A549 (cell line): ENCODE results near the gene NKAIN2. TPM values are rescaled to one million over a fixed set of nuclear protein-coding genes. Genes with fewer than 3 reads are reported as not detected.

ENCODE experiments used
- ATAC-seq, 2 experiments: fragments of 200-7000 bp in 1 of 2; fragments of >200 bp in 1 of 2; cut with Nextera tagmentation in 1 of 2; cut with Tn5 transposase in 1 of 2; 3 replicates each; pipeline versions ENCODE4 v1.8.0 to v1.9.1; 2018 to 2020; ENCODE audit warnings: mild to moderate bottlenecking in 1 of 2, moderate library complexity in 1 of 2
- CTCF ChIA-PET: fragments of 300-600 bp; sonication (Branson Sonifier 250); formaldehyde crosslinking; extraction: SDS; loops from one replicate; lab custom pipeline; 2021; ENCODE audit warnings: antibody characterized with exemption, inconsistent platforms; lab: Yijun Ruan, JAX
- POLR2A ChIA-PET: fragments of 350-600 bp; formaldehyde crosslinking; extraction: SDS; loops from one replicate; lab custom pipeline; 2021; ENCODE audit warnings: antibody characterized with exemption, inconsistent platforms; lab: Yijun Ruan, JAX
- DNase-seq, 2 experiments: peaks; one replicate each; pipeline versions ENCODE4 v3.0.0 to v3.0.0-alpha.2; 2011 to 2016; ENCODE audit warnings: low read depth in 1 of 2, low spot score in 1 of 2
- FAIRE-seq: peaks from 2 replicates; lab custom pipeline; 2011; peaks lifted over from hg19 to GRCh38; lab: Jason Lieb, UNC
- H3K27ac ChIP-seq, 2 experiments: fragments of >200 bp; sonication (Bioruptor Twin); formaldehyde crosslinking; 3 replicates each; pipeline ENCODE4 v1.5.1; 2016 to 2017
- H3K4me1 ChIP-seq: fragments of >200 bp; sonication (Bioruptor Twin); formaldehyde crosslinking; 3 replicates; pipeline ENCODE4 v1.6.1; 2016
- H3K4me2 ChIP-seq: fragments of >200 bp; sonication (Bioruptor Twin); formaldehyde crosslinking; 3 replicates; pipeline ENCODE4 v1.6.1; 2016
- H3K4me3 ChIP-seq: fragments of >200 bp; sonication (Bioruptor Twin); formaldehyde crosslinking; 3 replicates; pipeline ENCODE4 v1.5.1; 2016
- H3K9me3 ChIP-seq: fragments of >200 bp; sonication (Bioruptor Twin); formaldehyde crosslinking; 3 replicates; pipeline ENCODE4 v1.6.1; 2016
- BCL3 ChIP-seq: fragments of >200 bp; sonication (Bioruptor Twin); formaldehyde crosslinking; IDR thresholded peaks from 3 replicates; pipeline ENCODE4 v1.6.1; 2016
- CHD4 ChIP-seq: fragments of 200-600 bp; sonication (generic); IDR thresholded peaks from 2 replicates; pipeline ENCODE4 v1.6.1; 2016; ENCODE audit warnings: antibody characterized with exemption, mild to moderate bottlenecking, borderline replicate concordance
- CTCF ChIP-seq: fragments of >200 bp; sonication (Bioruptor Twin); formaldehyde crosslinking; IDR thresholded peaks from 3 replicates; pipeline ENCODE4 v1.5.1; 2016
- E2F6 ChIP-seq: IDR thresholded peaks from 2 replicates; pipeline ENCODE4 v1.6.1; 2012; ENCODE audit warnings: low read depth, borderline replicate concordance
- EHMT2 ChIP-seq: fragments of 200-600 bp; sonication (generic); IDR thresholded peaks from 2 replicates; pipeline ENCODE4 v1.6.1; 2016; ENCODE audit warnings: antibody characterized with exemption, low read depth, mild to moderate bottlenecking, moderate library complexity
- ELK1 ChIP-seq: fragments of 150-350 bp; IDR thresholded peaks from 2 replicates; pipeline ENCODE4 v1.6.1; 2014; ENCODE audit warnings: low read depth, mild to moderate bottlenecking, low read length
- FOSL2 ChIP-seq, 2 experiments: fragments of 450-650 bp in 1 of 2; fragments of >200 bp in 1 of 2; sonication (Bioruptor Twin) in 1 of 2; formaldehyde crosslinking; IDR thresholded peaks; 2 replicates each; pipeline versions ENCODE4 v1.5.0 to v1.6.1; 2016 to 2020; ENCODE audit warnings: mild to moderate bottlenecking in 1 of 2, moderate library complexity in 1 of 2
- GATA3 ChIP-seq: IDR thresholded peaks from 2 replicates; pipeline ENCODE4 v1.6.1; 2012; ENCODE audit warnings: borderline replicate concordance
- HES2 ChIP-seq: fragments of >200 bp; sonication (Bioruptor Twin); formaldehyde crosslinking; IDR thresholded peaks from 2 replicates; pipeline ENCODE4 v1.6.1; 2016
- HMGXB4 ChIP-seq: fragments of 250-450 bp; sonication (Bioruptor Pico); IDR thresholded peaks from 2 replicates; pipeline ENCODE4 v1.5.0; 2021; ENCODE audit warnings: mild to moderate bottlenecking, moderate library complexity, borderline replicate concordance
- HOXB5 ChIP-seq: fragments of 250-450 bp; sonication (Bioruptor Pico); IDR thresholded peaks from 2 replicates; pipeline ENCODE4 v1.5.0; 2020; ENCODE audit warnings: mild to moderate bottlenecking, moderate library complexity
- JUNB ChIP-seq: fragments of >200 bp; sonication (Bioruptor Twin); formaldehyde crosslinking; IDR thresholded peaks from 2 replicates; pipeline ENCODE4 v1.6.1; 2016
- MAFK ChIP-seq: fragments of 450-650 bp; IDR thresholded peaks from 2 replicates; pipeline ENCODE4 v1.6.1; 2014; ENCODE audit not compliant: partially characterized antibody
- NFE2L2 ChIP-seq: fragments of 150-350 bp; conservative IDR thresholded peaks from 2 replicates; pipeline ENCODE4 v1.6.1; 2014; ENCODE audit warnings: low read length
- NPAS2 ChIP-seq: fragments of 250-450 bp; sonication (Bioruptor Pico); IDR thresholded peaks from 2 replicates; pipeline ENCODE4 v1.8.0; 2022; ENCODE audit warnings: mild to moderate bottlenecking, moderate library complexity, borderline replicate concordance
- NR3C1 ChIP-seq: fragments of >200 bp; sonication (Bioruptor Twin); formaldehyde crosslinking; IDR thresholded peaks from 3 replicates; pipeline ENCODE4 v1.6.1; 2017
- POLR2A ChIP-seq: IDR thresholded peaks from 2 replicates; pipeline ENCODE4 v1.6.1; 2012; ENCODE audit warnings: mild to moderate bottlenecking, low read length
- RFX5 ChIP-seq: fragments of 450-650 bp; IDR thresholded peaks from 2 replicates; pipeline ENCODE4 v1.7.1; 2014; ENCODE audit warnings: antibody characterized with exemption, mild to moderate bottlenecking, moderate library complexity
- USF2 ChIP-seq: fragments of 450-650 bp; IDR thresholded peaks from 2 replicates; pipeline ENCODE4 v1.6.1; 2014; ENCODE audit warnings: antibody characterized with exemption
- ZSCAN20 ChIP-seq: fragments of 250-450 bp; sonication (Bioruptor Pico); IDR thresholded peaks from 2 replicates; pipeline ENCODE4 v1.8.0; 2022; ENCODE audit warnings: mild to moderate bottlenecking, moderate library complexity
- WGBS: methylation state at CpG from one replicate; pipeline ENCODE4 v1.1.6; 2017; ENCODE audit errors: missing lambda C conversion rate; 5-methylcytosine and 5-hydroxymethylcytosine counted together
- polyA plus RNA-seq, 4 experiments: library from polyadenylated mRNA; depleted of rRNA in 3 of 4; stranded (reverse); fragments of >200 nt; fragmentation: RNase III in 1 of 4; extraction: RNeasy Plus Mini Kit Qiagen cat#74134 plus additional on column Dnase treatment in 1 of 4; gene quantifications; 2 replicates in 3 of 4; 3 replicates in 1 of 4; pipeline ENCODE4 v1.2.3, GENCODE V29; 2011 to 2017

Gene NKAIN2
- polyA plus RNA-seq, 2 of the 4 experiments (the other 2 are of a cell fraction) = not detected

- Histone ChIP-seq H3K9me3 (no peaks in the 10 kb centered on the region), H3K27ac (no peak overlapping the region), H3K4me2 (no peak overlapping the region), H3K4me1 (no peaks in the 10 kb centered on the region), H3K4me3 (no peak overlapping the region)
- ChIA-PET POLR2A (no interaction called here), CTCF (no interaction called here)
- no peak for FAIRE-seq
- no peak for DNase-seq
- ATAC-seq = no peak
- WGBS = 8% methylated on average over 6 of the region's 6 CpGs
- TF ChIP-seq CTCF = no peak
- no peak for TF ChIP-seq ZSCAN20 (CRISPR knock-in tag)
- TF ChIP-seq JUNB = no peak
- no peak for TF ChIP-seq GATA3
- no peak for TF ChIP-seq MAFK
- no peak for TF ChIP-seq BCL3
- no peak for TF ChIP-seq HOXB5 (CRISPR knock-in tag)
- no peak for TF ChIP-seq EHMT2
- TF ChIP-seq FOSL2 (IDR thresholded peaks at IDR 0.05) = no peak
- no peak for TF ChIP-seq FOSL2 (CRISPR knock-in tag; IDR thresholded peaks at IDR 0.05)
- no peak for TF ChIP-seq HES2
- TF ChIP-seq NFE2L2 = no peak
- TF ChIP-seq POLR2A = no peak
- TF ChIP-seq ELK1 = no peak
- no peak for TF ChIP-seq RFX5
- TF ChIP-seq USF2 = no peak
- no peak for TF ChIP-seq HMGXB4 (CRISPR knock-in tag)
- TF ChIP-seq CHD4 = no peak
- no peak for TF ChIP-seq E2F6
- TF ChIP-seq NR3C1 = no peak
- no peak for TF ChIP-seq NPAS2 (CRISPR knock-in tag)
These were observed 269.4 kb downstream of the NKAIN2 start for GRCh38 chr6:124073021-124073420.
